Upper lobe of right lung (tissue), 1 donor: ENCODE results near the gene PDGFA. TPM values are rescaled to one million over a fixed set of nuclear protein-coding genes. Genes with fewer than 3 reads are reported as not detected.

Experiments used
- ATAC-seq: fragments of 200-7000 bp; cut with Tn5 transposase; one replicate; pipeline ENCODE4 v1.9.1; 2020; ENCODE audit warnings: mild to moderate bottlenecking, moderate library complexity
- DNase-seq: peaks from one replicate; pipeline ENCODE4 v3.0.0-alpha.2; 2020
- H3K27ac ChIP-seq: fragments of 200-600 bp; one replicate; pipeline ENCODE4 v1.8.0; 2022
- H3K27me3 ChIP-seq: fragments of 200-600 bp; one replicate; pipeline ENCODE4 v1.8.0; 2022; ENCODE audit warnings: mild to moderate bottlenecking
- H3K36me3 ChIP-seq: fragments of 200-600 bp; one replicate; pipeline ENCODE4 v1.8.0; 2022
- H3K4me1 ChIP-seq: fragments of 200-600 bp; one replicate; pipeline ENCODE4 v1.8.0; 2022
- H3K4me3 ChIP-seq: fragments of 200-600 bp; one replicate; pipeline ENCODE4 v1.8.0; 2022; ENCODE audit warnings: mild to moderate bottlenecking
- H3K9me3 ChIP-seq: fragments of 200-600 bp; one replicate; pipeline ENCODE4 v1.8.0; 2022
- CTCF ChIP-seq: fragments of 200-600 bp; IDR thresholded peaks from one replicate; pipeline ENCODE4 v1.8.0; 2022; ENCODE audit warnings: antibody characterized with exemption
- intact Hi-C: fragments of 100-400 bp; cut with DNase I; formaldehyde crosslinking; loops from one replicate; pipeline ENCODE4 v1.11.0; 2022
- total RNA-seq: library from RNA; stranded (reverse); fragmentation: NEBNext Ultra II Directional; extraction: Animal tissue kit (Norgen Biotek cat#: 25700); gene quantifications from one replicate; pipeline ENCODE4 v1.2.1, GENCODE V29; 2021
- donor health status: DM: no; HTN: yes; CAD: no; lungs with severe emphysema.

PDGFA gene
- total RNA-seq, 1 donor from 2014 or later: 57.1 TPM

DNA sequence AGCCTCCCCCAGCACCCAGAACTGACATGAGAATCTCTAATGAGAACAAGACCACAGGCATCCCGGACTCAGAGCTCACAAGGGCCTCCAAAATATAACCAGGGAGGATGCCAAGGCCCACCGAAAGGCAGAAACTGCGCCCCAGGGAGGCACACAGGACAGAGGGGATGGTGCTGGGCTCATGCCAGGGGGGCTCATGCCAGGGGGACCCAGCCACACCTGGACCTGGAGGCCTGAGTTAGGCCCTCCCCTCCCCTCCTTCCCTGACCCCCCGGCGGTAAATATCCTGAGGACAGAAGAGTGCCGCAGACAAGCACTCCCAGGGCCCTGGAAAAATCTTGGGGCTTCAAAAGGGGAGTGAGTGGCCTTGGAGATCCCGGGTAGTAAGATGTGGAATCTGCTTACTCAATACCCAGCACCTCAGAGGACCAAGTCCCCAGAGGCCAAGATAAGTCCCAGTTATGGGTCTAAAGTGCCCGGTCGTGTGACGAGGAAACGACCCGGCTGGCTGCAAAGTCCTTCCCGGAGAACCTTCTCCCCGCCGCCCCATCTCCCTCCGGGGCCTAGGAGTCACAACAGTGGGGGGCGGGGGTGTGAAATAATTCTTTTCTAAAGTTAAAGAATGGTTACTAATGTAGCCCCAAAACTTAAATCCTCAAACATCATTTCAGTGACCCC lies 11.9 kb downstream of the PDGFA start:
- ATAC-seq (no peak), DNase-seq (peak; percentile 51)
- peaks cover 11% of the 10 kb centered on the region for H3K4me1 ChIP-seq
- H3K36me3 ChIP-seq: peaks cover 14% of the 10 kb centered on the region
- no peak for TF ChIP-seq CTCF
- H3K4me3 ChIP-seq: no peak overlapping the region
- H3K27me3 ChIP-seq: no peaks in the 10 kb centered on the region
- intact Hi-C loops: no loop called here
- no peak overlapping the region for H3K27ac ChIP-seq
- no peaks in the 10 kb centered on the region for H3K9me3 ChIP-seq

- H3K27ac ChIP-seq: no peak overlapping the region
- H3K36me3 ChIP-seq: peaks cover 14% of the 10 kb centered on the region
- no peaks in the 10 kb centered on the region for H3K27me3 ChIP-seq
- no peak overlapping the region for H3K4me3 ChIP-seq
- H3K4me1 ChIP-seq: peaks cover 7% of the 10 kb centered on the region
- DNase-seq (peak; percentile 55), ATAC-seq (no peak)
- TF ChIP-seq CTCF: no peak
- no peaks in the 10 kb centered on the region for H3K9me3 ChIP-seq
- intact Hi-C loops: no loop called here
Observed at GRCh38 chr7:506921-507622, 12.6 kb downstream of the PDGFA start.

- Histone ChIP-seq H3K9me3 (no peaks in the 10 kb centered on the region), H3K27ac (no peak overlapping the region), H3K4me3 (no peak overlapping the region), H3K27me3 (no peaks in the 10 kb centered on the region), H3K4me1 (peaks cover 7% of the 10 kb centered on the region), H3K36me3 (peaks cover 12% of the 10 kb centered on the region)
- DNase-seq (peak; percentile 52), ATAC-seq (no peak)
- intact Hi-C loops: no loop called here
- TF ChIP-seq CTCF: no peak
Observed at GRCh38 chr7:506391-506831, 13.2 kb downstream of the PDGFA start.

GRCh38 chr7:505171-505570 lies 14.5 kb downstream of the PDGFA start:
- no peak for TF ChIP-seq CTCF
- no peaks in the 10 kb centered on the region for H3K27me3 ChIP-seq
- H3K27ac ChIP-seq: peak overlapping the region; percentile 72
- no peaks in the 10 kb centered on the region for H3K9me3 ChIP-seq
- intact Hi-C loops: no loop called here
- H3K4me3 ChIP-seq: no peak overlapping the region
- peaks cover 22% of the 10 kb centered on the region for H3K36me3 ChIP-seq
- peaks cover 7% of the 10 kb centered on the region for H3K4me1 ChIP-seq
- peak; percentile 6 for ATAC-seq
- peak; percentile 68 for DNase-seq

DNA sequence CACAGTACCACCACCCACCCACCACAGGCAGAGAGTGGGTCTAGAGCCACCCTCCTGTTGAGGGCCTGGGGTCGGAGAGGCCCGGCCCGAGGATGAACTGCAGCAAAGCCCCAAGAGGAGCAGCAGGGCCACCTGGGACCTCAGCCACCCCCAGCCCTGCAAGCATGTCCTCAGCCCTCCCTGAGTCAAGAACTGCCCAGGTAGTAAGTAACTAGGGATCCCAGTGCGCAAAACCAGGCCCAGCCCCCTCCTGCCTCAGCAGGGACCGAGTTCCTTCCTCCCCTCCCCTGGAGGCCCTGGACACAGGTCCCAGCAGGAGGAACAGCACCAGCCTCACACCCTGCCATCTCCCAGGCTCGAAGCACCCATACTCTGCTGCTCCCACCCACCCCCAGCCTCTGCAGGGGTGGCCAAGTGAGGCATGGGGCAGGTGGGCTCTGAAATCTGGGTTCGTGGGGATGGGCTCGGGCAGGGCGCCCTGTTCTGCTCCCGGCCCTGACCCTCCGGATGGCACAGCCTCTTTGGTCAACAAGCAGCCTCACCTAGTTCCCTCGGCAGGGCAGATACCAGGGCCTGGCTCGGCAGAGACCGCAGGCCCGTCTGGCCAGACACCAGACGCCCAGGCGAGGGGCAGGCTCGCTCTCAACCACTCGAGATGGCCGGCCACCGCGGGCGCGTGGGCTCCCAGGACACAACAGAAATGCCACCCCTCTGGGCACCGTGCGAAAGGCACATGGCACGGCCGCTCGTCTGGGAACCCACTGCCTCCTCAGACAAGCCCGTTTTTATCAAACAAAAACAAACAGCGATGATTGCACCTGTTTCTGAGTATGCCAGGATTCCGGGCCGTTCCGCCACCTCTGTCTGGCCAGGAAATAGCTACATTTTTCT lies 15.2 kb downstream of the PDGFA start:
- Histone ChIP-seq H3K4me1 (peaks cover 7% of the 10 kb centered on the region), H3K4me3 (no peak overlapping the region), H3K9me3 (no peaks in the 10 kb centered on the region), H3K27ac (peak overlapping the region; percentile 72), H3K27me3 (no peaks in the 10 kb centered on the region), H3K36me3 (peaks cover 18% of the 10 kb centered on the region)
- ATAC-seq: peak; percentile 55
- no peak for TF ChIP-seq CTCF
- peak; percentile 76 for DNase-seq
- intact Hi-C loops: no loop called here
